ENCODE data around the gene GAMT.

GAMT gene

GRCh38 chr19:1384085-1384462 lies 17.3 kb downstream of the GAMT start:
- Histone ChIP-seq H3K9ac (ENCODE audit: low read length) (peak overlapping the region; percentile 69), H3K4me1 (ENCODE audit: control insufficient read depth, low read depth, low read length) (peaks cover 9% of the 10 kb centered on the region), H3K4me3 (ENCODE audit: low read length) (peak overlapping the region; percentile 82), H3K36me3 (ENCODE audit: control insufficient read depth, low read depth, low read length) (peaks cover 6% of the 10 kb centered on the region), H3K9me3 (ENCODE audit: control insufficient read depth, low read depth, low read length) (no peaks in the 10 kb centered on the region), H3K27me3 (ENCODE audit: control insufficient read depth, insufficient read depth, low read length) (no peaks in the 10 kb centered on the region), H3K27ac (ENCODE audit: low read length) (no peak overlapping the region)

DNA sequence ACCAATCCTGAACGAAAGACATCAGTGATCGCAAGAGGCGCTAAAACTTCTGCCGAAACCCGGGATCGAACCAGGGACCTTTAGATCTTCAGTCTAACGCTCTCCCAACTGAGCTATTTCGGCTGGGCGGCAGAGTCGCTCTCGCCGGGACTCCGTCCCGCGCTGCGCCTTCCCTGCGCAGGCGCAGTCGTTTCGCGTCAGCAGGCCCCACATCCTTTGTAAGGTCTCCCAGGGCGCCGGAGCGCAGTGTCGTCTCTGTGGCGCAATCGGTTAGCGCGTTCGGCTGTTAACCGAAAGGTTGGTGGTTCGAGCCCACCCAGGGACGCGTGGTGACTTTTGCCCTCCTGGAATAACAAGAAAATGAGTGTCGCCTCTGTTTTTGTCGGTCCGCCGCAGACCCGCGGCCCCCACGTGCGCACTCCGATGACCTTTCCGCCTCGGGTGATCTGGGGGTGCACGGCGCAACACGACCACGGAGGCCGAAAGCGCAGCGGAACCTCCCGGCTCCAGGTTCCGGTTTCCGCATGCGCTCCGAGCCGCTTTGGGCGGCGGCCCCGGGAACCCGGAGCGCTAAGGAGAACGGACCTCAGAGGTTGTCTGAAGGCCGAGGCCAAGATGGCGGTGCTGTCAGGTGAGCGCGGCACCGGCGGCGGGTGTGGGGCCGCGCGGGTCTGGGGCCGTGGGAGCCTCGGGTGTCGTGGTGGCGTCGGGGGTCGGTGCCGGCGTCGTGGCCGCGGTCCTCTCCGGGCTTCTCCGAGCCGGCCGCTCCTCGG lies 17.8 kb downstream of the GAMT start, which contains the start of gene NDUFS7:
Gene NDUFS7 (plus strand): TSS at position 596 of the 773 bp plus-strand sequence. CDS start 20 bp downstream, at position 616.
- Histone ChIP-seq H3K4me1 (ENCODE audit: control insufficient read depth, low read depth, low read length) (peaks cover 9% of the 10 kb centered on the region), H3K27ac (ENCODE audit: low read length) (no peak within 1 kb of the TSS), H3K36me3 (ENCODE audit: control insufficient read depth, low read depth, low read length) (peaks cover under 1% of the 10 kb centered on the region), H3K4me3 (ENCODE audit: low read length) (peak within 1 kb of the TSS; percentile 82), H3K9me3 (ENCODE audit: control insufficient read depth, low read depth, low read length) (no peaks in the 10 kb centered on the region), H3K9ac (ENCODE audit: low read length) (peak within 1 kb of the TSS; percentile 69), H3K27me3 (ENCODE audit: control insufficient read depth, insufficient read depth, low read length) (no peaks in the 10 kb centered on the region)

DNA sequence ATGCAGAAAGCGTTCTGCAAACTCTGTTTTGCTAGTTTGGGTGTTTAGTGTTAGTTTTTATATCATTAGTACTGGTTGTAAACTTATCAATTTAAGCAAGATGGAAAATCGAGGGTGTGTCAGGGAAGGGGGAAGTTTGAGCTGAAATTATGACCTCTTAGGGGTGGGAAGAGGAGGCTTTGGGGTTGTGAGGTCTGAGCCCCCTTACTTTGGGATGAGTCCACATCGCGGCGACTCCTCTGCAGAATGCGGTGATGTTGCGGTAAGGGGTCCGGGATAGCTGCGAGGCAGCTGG lies 18.4 kb downstream of the GAMT start:
- Histone ChIP-seq H3K4me3 (ENCODE audit: low read length) (peak overlapping the region; percentile 37), H3K4me1 (ENCODE audit: control insufficient read depth, low read depth, low read length) (peaks cover 9% of the 10 kb centered on the region), H3K27me3 (ENCODE audit: control insufficient read depth, insufficient read depth, low read length) (no peaks in the 10 kb centered on the region), H3K36me3 (ENCODE audit: control insufficient read depth, low read depth, low read length) (no peaks in the 10 kb centered on the region), H3K9me3 (ENCODE audit: control insufficient read depth, low read depth, low read length) (no peaks in the 10 kb centered on the region), H3K27ac (ENCODE audit: low read length) (no peak overlapping the region), H3K9ac (ENCODE audit: low read length) (no peak overlapping the region)

GRCh38 chr19:1382250-1382649 lies 19.1 kb downstream of the GAMT start:
- Histone ChIP-seq H3K4me1 (ENCODE audit: control insufficient read depth, low read depth, low read length) (peaks cover 9% of the 10 kb centered on the region), H3K9me3 (ENCODE audit: control insufficient read depth, low read depth, low read length) (no peaks in the 10 kb centered on the region), H3K9ac (ENCODE audit: low read length) (no peak overlapping the region), H3K27ac (ENCODE audit: low read length) (no peak overlapping the region), H3K27me3 (ENCODE audit: control insufficient read depth, insufficient read depth, low read length) (no peaks in the 10 kb centered on the region), H3K4me3 (ENCODE audit: low read length) (no peak overlapping the region), H3K36me3 (ENCODE audit: control insufficient read depth, low read depth, low read length) (no peaks in the 10 kb centered on the region)

- no peaks in the 10 kb centered on the region for H3K27me3 ChIP-seq (ENCODE audit: control insufficient read depth, insufficient read depth, low read length)
- H3K27ac ChIP-seq (ENCODE audit: low read length): no peak overlapping the region
- H3K4me3 ChIP-seq (ENCODE audit: low read length): no peak overlapping the region
- no peaks in the 10 kb centered on the region for H3K36me3 ChIP-seq (ENCODE audit: control insufficient read depth, low read depth, low read length)
- H3K4me1 ChIP-seq (ENCODE audit: control insufficient read depth, low read depth, low read length): peaks cover 9% of the 10 kb centered on the region
- no peaks in the 10 kb centered on the region for H3K9me3 ChIP-seq (ENCODE audit: control insufficient read depth, low read depth, low read length)
- H3K9ac ChIP-seq (ENCODE audit: low read length): no peak overlapping the region
Observed at GRCh38 chr19:1379961-1380489, 21.3 kb downstream of the GAMT start.

GRCh38 chr19:1379126-1379905 lies 22.0 kb downstream of the GAMT start:
- Histone ChIP-seq H3K4me1 (ENCODE audit: control insufficient read depth, low read depth, low read length) (peaks cover 9% of the 10 kb centered on the region), H3K27me3 (ENCODE audit: control insufficient read depth, insufficient read depth, low read length) (no peaks in the 10 kb centered on the region), H3K9ac (ENCODE audit: low read length) (no peak overlapping the region), H3K27ac (ENCODE audit: low read length) (no peak overlapping the region), H3K36me3 (ENCODE audit: control insufficient read depth, low read depth, low read length) (peaks cover 3% of the 10 kb centered on the region), H3K4me3 (ENCODE audit: low read length) (no peak overlapping the region), H3K9me3 (ENCODE audit: control insufficient read depth, low read depth, low read length) (no peaks in the 10 kb centered on the region)

GRCh38 chr19:1377965-1378785 lies 23.2 kb downstream of the GAMT start:
- Histone ChIP-seq H3K4me3 (ENCODE audit: low read length) (no peak overlapping the region), H3K9ac (ENCODE audit: low read length) (no peak overlapping the region), H3K36me3 (ENCODE audit: control insufficient read depth, low read depth, low read length) (peaks cover 15% of the 10 kb centered on the region), H3K27ac (ENCODE audit: low read length) (no peak overlapping the region), H3K4me1 (ENCODE audit: control insufficient read depth, low read depth, low read length) (peaks cover 9% of the 10 kb centered on the region), H3K27me3 (ENCODE audit: control insufficient read depth, insufficient read depth, low read length) (no peaks in the 10 kb centered on the region), H3K9me3 (ENCODE audit: control insufficient read depth, low read depth, low read length) (no peaks in the 10 kb centered on the region)

DNA sequence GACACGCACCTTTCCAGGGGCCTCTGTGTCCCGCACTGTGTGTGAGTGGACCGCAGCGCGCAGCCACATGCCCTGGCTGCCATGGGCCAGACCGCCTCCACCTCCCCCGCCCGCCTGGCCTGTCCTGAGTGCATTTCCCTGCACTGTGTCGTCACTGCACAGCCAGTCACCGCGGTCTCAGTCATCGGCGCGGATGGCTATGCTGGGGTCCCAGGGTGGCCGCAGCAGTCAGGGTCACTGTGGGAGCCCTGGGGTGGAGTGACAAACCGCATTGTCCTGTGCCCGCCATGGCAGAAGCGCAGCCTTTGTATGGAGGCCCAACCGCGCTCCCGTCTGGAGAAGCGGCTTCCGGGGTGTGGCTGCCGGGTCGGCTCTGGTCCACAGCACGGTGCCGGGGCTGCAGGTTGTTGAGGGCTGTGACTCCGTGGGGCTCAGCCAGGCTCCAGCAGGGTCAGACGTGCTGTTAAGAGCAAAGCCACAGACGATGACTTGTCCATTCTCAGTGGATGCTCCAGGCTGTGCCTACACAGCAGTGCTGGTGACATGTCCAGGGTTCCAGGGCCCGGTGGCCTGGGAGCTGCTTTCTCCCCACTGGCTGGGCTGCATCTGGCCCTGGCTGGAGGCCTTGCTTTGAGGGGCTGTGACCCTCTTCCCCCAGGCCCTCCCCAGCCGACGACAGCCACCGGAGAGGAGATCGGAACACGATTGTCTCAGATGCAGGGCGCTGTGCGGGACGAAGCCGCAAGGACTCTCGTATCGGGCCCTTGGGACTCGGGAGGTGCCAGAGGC lies 24.0 kb downstream of the GAMT start:
- H3K9me3 ChIP-seq (ENCODE audit: control insufficient read depth, low read depth, low read length): no peaks in the 10 kb centered on the region
- H3K27ac ChIP-seq (ENCODE audit: low read length): no peak overlapping the region
- H3K9ac ChIP-seq (ENCODE audit: low read length): no peak overlapping the region

GRCh38 chr19:1376415-1376805 lies 24.9 kb downstream of the GAMT start:
- Histone ChIP-seq H3K27me3 (ENCODE audit: control insufficient read depth, insufficient read depth, low read length) (no peaks in the 10 kb centered on the region), H3K4me3 (ENCODE audit: low read length) (no peak overlapping the region), H3K4me1 (ENCODE audit: control insufficient read depth, low read depth, low read length) (peaks cover 6% of the 10 kb centered on the region), H3K27ac (ENCODE audit: low read length) (no peak overlapping the region), H3K9ac (ENCODE audit: low read length) (no peak overlapping the region), H3K36me3 (ENCODE audit: control insufficient read depth, low read depth, low read length) (peaks cover 30% of the 10 kb centered on the region), H3K9me3 (ENCODE audit: control insufficient read depth, low read depth, low read length) (no peaks in the 10 kb centered on the region)

More for the DNA sequence above, 24.0 kb downstream of the GAMT start:
- Histone ChIP-seq H3K4me3 (ENCODE audit: low read length) (no peak overlapping the region), H3K27me3 (ENCODE audit: control insufficient read depth, insufficient read depth, low read length) (no peaks in the 10 kb centered on the region), H3K36me3 (ENCODE audit: control insufficient read depth, low read depth, low read length) (peaks cover 23% of the 10 kb centered on the region), H3K4me1 (ENCODE audit: control insufficient read depth, low read depth, low read length) (peaks cover 9% of the 10 kb centered on the region)

DNA sequence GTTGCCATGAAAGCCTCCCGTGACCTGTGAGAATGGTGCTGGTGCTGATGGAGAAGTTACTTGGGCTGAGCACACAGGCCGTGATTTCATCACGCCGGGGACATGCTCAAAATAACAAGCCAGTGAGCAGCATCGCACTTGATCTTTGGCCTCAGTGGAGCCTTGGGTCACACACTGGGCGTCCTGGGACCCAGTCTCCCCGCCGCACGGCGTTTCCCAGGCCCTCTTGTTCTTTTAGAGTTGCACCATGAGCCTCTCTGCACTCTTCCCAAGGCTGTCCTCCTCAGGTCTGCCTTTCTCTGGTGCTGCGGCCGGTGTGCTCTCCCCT lies 27.1 kb downstream of the GAMT start:
- no peaks in the 10 kb centered on the region for H3K27me3 ChIP-seq (ENCODE audit: control insufficient read depth, insufficient read depth, low read length)
- no peak overlapping the region for H3K27ac ChIP-seq (ENCODE audit: low read length)
- no peak overlapping the region for H3K9ac ChIP-seq (ENCODE audit: low read length)
- no peaks in the 10 kb centered on the region for H3K4me1 ChIP-seq (ENCODE audit: control insufficient read depth, low read depth, low read length)
- H3K36me3 ChIP-seq (ENCODE audit: control insufficient read depth, low read depth, low read length): peaks cover 50% of the 10 kb centered on the region
- H3K4me3 ChIP-seq (ENCODE audit: low read length): no peak overlapping the region
- H3K9me3 ChIP-seq (ENCODE audit: control insufficient read depth, low read depth, low read length): no peaks in the 10 kb centered on the region
